Tibial nerve (tissue), 3 donors: Measurements from ENCODE around the gene IKZF1.

Experiments used
- CTCF ChIP-seq, 5 experiments: fragments of 200-600 bp in 3 of 5; fragments of 450-650 bp in 2 of 5; sonication (generic) in 3 of 5; IDR thresholded peaks; one replicate each; pipeline ENCODE4 v1.5.1; 2016 to 2019; ENCODE audit warnings: antibody characterized with exemption in 5 of 5, mild to moderate bottlenecking in 3 of 5, moderate library complexity in 2 of 5
- POLR2A ChIP-seq, 2 donors: fragments of 450-650 bp; IDR thresholded peaks; one replicate each; pipeline ENCODE4 v1.6.1; 2017; ENCODE audit warnings: antibody characterized with exemption in 2 of 2, mild to moderate bottlenecking in 2 of 2, moderate library complexity in 2 of 2

- TF ChIP-seq POLR2A (IDR thresholded peaks at IDR 0.05) (no peak), CTCF (IDR thresholded peaks at IDR 0.05) (no peak)
These were observed 51.3 kb downstream of the IKZF1 start for GRCh38 chr7:50355817-50356178.
